OCI-LY1 (cell line): ENCODE measurements around the gene EEFSEC.

Source experiments
- EZH2 ChIP-seq: fragments of 200-600 bp; sonication (generic), shearing (Covaris generic); IDR thresholded peaks from 2 replicates; pipeline ENCODE4 v1.8.0; 2017; ENCODE audit warnings: borderline replicate concordance, mixed run types, mild to moderate bottlenecking, antibody characterized with exemption, low read length, moderate library complexity, mixed read lengths
- TF ChIP-seq, protein P1 (sequence below): fragments of 200-600 bp; sonication (generic), shearing (Covaris generic); IDR thresholded peaks from 2 replicates; pipeline ENCODE4 v1.5.1; 2017; ENCODE audit warnings: mild to moderate bottlenecking, antibody characterized with exemption, low read length, moderate library complexity, mixed read lengths

DNA sequence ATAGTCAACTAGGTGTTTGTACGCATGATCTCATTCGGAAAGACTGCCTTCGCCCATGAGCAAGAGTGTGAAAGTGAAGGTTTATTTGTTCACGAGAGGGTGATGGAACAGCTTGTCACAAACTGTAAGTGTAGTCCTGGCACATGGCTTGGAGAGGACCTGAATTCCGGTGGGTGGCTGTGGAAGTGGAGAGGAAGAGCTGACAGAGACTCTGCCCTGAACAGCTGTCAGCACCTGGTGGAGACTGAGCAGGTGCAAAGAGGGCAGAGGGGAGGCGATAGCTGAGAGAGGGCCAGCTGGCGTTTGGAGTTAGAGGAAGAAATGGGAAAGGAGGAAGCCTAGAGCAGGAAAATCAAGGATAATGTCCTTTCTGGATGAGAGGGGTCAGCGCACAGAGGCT lies 155.7 kb downstream of the EEFSEC start:
- TF ChIP-seq, protein P1, sequence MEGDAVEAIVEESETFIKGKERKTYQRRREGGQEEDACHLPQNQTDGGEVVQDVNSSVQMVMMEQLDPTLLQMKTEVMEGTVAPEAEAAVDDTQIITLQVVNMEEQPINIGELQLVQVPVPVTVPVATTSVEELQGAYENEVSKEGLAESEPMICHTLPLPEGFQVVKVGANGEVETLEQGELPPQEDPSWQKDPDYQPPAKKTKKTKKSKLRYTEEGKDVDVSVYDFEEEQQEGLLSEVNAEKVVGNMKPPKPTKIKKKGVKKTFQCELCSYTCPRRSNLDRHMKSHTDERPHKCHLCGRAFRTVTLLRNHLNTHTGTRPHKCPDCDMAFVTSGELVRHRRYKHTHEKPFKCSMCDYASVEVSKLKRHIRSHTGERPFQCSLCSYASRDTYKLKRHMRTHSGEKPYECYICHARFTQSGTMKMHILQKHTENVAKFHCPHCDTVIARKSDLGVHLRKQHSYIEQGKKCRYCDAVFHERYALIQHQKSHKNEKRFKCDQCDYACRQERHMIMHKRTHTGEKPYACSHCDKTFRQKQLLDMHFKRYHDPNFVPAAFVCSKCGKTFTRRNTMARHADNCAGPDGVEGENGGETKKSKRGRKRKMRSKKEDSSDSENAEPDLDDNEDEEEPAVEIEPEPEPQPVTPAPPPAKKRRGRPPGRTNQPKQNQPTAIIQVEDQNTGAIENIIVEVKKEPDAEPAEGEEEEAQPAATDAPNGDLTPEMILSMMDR = no peak
- TF ChIP-seq EZH2 = no peak
